OCI-M2 (cell line): ENCODE results near the gene SOCS3.
"Not testable (repeated sequence)": the region's sequence is repeated elsewhere in the genome, so short reads cannot be mapped to it uniquely, and the experiment has no call there.

Source experiments
- DNase-seq: peaks from one replicate; lab custom pipeline; 2025; ENCODE audit not compliant: unreplicated experiment; lab: John Stamatoyannopoulos, UW

The SOCS3 gene

DNA sequence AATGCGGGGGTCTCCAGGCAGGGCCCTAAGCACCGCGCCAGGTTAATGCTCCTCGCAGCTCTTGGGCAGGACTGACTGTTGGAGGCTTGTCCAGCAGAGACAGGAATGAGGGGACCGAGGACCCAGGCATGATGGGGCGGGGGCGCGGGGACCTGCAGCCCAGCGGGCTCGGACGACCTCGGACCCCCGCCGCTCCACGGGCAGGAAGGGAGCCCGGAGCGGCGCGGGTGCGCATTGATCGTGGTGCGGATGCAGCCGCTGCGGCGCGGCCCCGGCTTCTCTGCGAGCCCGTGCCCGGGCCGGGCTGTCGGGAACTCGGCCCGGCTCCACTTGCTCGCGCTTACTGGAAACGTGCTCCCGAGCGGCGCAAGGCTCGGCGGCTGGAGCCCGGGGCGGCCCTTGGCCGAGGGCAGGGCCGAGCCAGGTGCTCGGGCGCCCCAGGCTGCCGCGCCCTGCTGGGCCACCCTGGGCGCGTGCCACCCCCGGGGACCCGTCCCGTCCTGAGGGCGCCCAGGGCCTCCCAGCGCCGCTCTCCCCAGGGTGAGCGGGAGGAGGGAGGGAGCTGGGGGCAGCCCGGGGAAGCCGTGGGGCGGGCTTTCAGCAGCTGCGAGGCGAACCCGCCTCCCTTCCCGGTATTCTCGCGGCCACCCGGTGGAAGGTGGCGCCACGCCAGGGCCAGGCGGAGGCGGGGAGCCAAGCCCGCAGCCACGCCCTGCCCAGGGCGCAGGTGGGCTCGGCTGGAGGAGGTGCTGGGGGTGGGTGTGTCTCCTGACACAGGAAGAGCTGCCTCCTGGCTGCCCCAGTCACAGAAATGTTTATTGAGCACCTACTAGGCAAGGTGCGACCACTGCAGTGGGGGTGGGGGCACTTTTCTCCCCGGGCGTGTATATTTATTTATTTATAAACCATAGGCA lies 45.9 kb downstream of the SOCS3 start:
- DNase-seq = no peak

GRCh38 chr17:78309659-78310255 lies 50.1 kb downstream of the SOCS3 start:
- not testable (repeated sequence) for DNase-seq

DNA sequence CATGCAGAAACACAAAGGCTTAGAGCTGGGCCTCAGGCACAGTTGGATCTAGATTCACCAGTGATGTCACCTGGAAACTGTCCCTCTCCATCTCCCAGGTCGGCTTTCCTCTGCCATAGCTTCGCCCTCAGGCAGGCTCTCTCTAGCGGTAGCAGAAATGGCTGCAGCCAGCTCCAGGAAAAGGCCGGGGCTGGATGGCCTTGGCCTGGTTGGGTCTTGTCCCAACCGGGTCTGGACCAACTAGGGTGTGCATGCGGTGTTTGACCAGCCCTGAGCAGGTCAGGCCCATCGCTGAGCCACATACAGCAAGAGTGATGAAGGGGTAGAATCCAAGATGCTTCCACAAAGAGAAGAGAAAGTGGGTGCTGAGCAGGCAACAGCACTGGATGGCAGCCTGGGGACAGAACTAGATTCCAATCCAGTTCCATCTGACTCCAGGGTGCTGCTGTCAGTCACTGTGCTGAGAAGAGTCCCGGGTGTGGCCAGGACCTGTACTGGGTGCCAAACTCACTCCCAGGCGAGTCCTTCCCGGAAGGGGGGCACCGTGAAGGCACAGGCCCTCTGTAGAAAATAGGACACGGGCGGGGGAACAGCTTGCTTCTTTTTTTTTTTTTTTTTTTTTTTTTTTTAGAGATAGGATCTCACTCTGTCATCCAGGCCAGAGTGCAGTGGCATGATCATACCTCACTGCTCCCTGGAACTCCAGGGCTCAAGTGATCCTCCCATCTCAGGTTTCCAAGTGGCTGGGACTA lies 51.8 kb downstream of the SOCS3 start:
- no peak for DNase-seq

DNA sequence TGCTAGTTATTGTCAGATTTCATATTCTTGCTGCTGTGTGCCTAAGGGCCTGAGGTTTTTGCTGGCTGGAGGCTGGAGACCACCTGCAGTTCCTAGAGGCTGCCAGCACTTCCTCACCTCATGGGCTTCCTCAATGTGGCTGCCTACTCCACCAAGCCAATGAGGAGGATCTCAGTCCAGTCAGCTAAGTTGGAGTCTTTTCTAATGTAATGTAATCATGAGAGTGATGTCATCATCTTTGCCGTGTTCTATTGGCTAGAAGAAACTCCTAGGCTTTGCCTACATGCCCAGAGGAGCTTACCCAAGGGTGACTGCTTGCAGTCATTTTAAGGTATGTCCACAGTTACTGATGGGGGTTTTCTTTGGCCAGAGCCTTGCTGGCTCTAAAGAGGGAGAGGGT lies 53.0 kb downstream of the SOCS3 start:
- DNase-seq = no peak
